Activated naive CD8-positive, alpha-beta T cell (primary cell): ENCODE data around the gene RPL13A.
A peak's percentile ranks its signal among the peaks of the same experiment; 100 is the strongest.

ENCODE experiments used
- H3K27ac Mint-ChIP-seq: one replicate; pipeline ENCODE4 v1.8.0; 2021; ENCODE audit warnings: mixed read lengths
- H3K27me3 Mint-ChIP-seq: one replicate; pipeline ENCODE4 v1.8.0; 2021; ENCODE audit warnings: mixed read lengths
- H3K36me3 Mint-ChIP-seq: one replicate; pipeline ENCODE4 v1.8.0; 2021; ENCODE audit warnings: mixed read lengths
- H3K4me1 Mint-ChIP-seq: one replicate; pipeline ENCODE4 v1.8.0; 2021; ENCODE audit warnings: low read depth, mixed read lengths
- H3K4me3 Mint-ChIP-seq: one replicate; pipeline ENCODE4 v1.8.0; 2021; ENCODE audit warnings: mild to moderate bottlenecking, mixed read lengths
- H3K9me3 Mint-ChIP-seq: one replicate; pipeline ENCODE4 v1.8.0; 2021; ENCODE audit warnings: low read depth, mixed read lengths

Gene RPL13A

GRCh38 chr19:49488046-49488862 is 846 bp downstream of the RPL13A start:
- Mint-ChIP-seq H3K4me1 (peaks cover 35% of the 10 kb centered on the region), H3K36me3 (peaks cover 26% of the 10 kb centered on the region), H3K9me3 (no peaks in the 10 kb centered on the region), H3K4me3 (peak overlapping the region; percentile 99), H3K27ac (peak overlapping the region; percentile 100), H3K27me3 (no peaks in the 10 kb centered on the region)

- no peaks in the 10 kb centered on the region for H3K27me3 Mint-ChIP-seq
- H3K27ac Mint-ChIP-seq, result peak overlapping the region; percentile 100
- H3K9me3 Mint-ChIP-seq, result no peaks in the 10 kb centered on the region
- peaks cover 32% of the 10 kb centered on the region for H3K4me1 Mint-ChIP-seq
- H3K4me3 Mint-ChIP-seq, result peak overlapping the region; percentile 99
- peaks cover 26% of the 10 kb centered on the region for H3K36me3 Mint-ChIP-seq
Observed at GRCh38 chr19:49488863-49489537, 1.6 kb downstream of the RPL13A start.

- H3K4me1 Mint-ChIP-seq, result peaks cover 32% of the 10 kb centered on the region
- H3K4me3 Mint-ChIP-seq, result peak overlapping the region; percentile 99
- peaks cover 26% of the 10 kb centered on the region for H3K36me3 Mint-ChIP-seq
- H3K27me3 Mint-ChIP-seq, result no peaks in the 10 kb centered on the region
- no peaks in the 10 kb centered on the region for H3K9me3 Mint-ChIP-seq
- peak overlapping the region; percentile 100 for H3K27ac Mint-ChIP-seq
Observed at GRCh38 chr19:49489601-49490167, 2.3 kb downstream of the RPL13A start.

GRCh38 chr19:49490287-49491029 is 3.0 kb downstream of the RPL13A start:
- Mint-ChIP-seq H3K9me3 (no peaks in the 10 kb centered on the region), H3K4me1 (peaks cover 38% of the 10 kb centered on the region), H3K27me3 (no peaks in the 10 kb centered on the region), H3K27ac (peak overlapping the region; percentile 100), H3K4me3 (peak overlapping the region; percentile 99), H3K36me3 (peaks cover 26% of the 10 kb centered on the region)

- Mint-ChIP-seq H3K4me1 (peaks cover 37% of the 10 kb centered on the region), H3K9me3 (no peaks in the 10 kb centered on the region), H3K27me3 (no peaks in the 10 kb centered on the region), H3K27ac (peak overlapping the region; percentile 100), H3K4me3 (peak overlapping the region; percentile 99), H3K36me3 (peaks cover 26% of the 10 kb centered on the region)
Observed at GRCh38 chr19:49491030-49491803, 3.8 kb downstream of the RPL13A start.

- Mint-ChIP-seq H3K27ac (peak overlapping the region; percentile 79), H3K27me3 (no peaks in the 10 kb centered on the region), H3K9me3 (no peaks in the 10 kb centered on the region), H3K4me1 (peaks cover 36% of the 10 kb centered on the region), H3K36me3 (peaks cover 30% of the 10 kb centered on the region), H3K4me3 (peak overlapping the region; percentile 58)
Observed at GRCh38 chr19:49491804-49492572, 4.6 kb downstream of the RPL13A start.

- Mint-ChIP-seq H3K4me3 (peak overlapping the region; percentile 58), H3K4me1 (peaks cover 36% of the 10 kb centered on the region), H3K27ac (peak overlapping the region; percentile 79), H3K27me3 (no peaks in the 10 kb centered on the region), H3K9me3 (no peaks in the 10 kb centered on the region), H3K36me3 (peaks cover 31% of the 10 kb centered on the region)
Observed at GRCh38 chr19:49492573-49493405, 5.4 kb downstream of the RPL13A start.

GRCh38 chr19:49496574-49497008 is 9.2 kb downstream of the RPL13A start:
- peak overlapping the region; percentile 98 for H3K4me3 Mint-ChIP-seq
- H3K27me3 Mint-ChIP-seq, result no peaks in the 10 kb centered on the region
- peaks cover 46% of the 10 kb centered on the region for H3K4me1 Mint-ChIP-seq
- peak overlapping the region; percentile 98 for H3K27ac Mint-ChIP-seq
- no peaks in the 10 kb centered on the region for H3K9me3 Mint-ChIP-seq
- H3K36me3 Mint-ChIP-seq, result peaks cover 24% of the 10 kb centered on the region

GRCh38 chr19:49497047-49497788 is 9.8 kb downstream of the RPL13A start:
- no peaks in the 10 kb centered on the region for H3K9me3 Mint-ChIP-seq
- H3K27ac Mint-ChIP-seq, result peak overlapping the region; percentile 98
- H3K36me3 Mint-ChIP-seq, result peaks cover 22% of the 10 kb centered on the region
- peaks cover 49% of the 10 kb centered on the region for H3K4me1 Mint-ChIP-seq
- peak overlapping the region; percentile 98 for H3K4me3 Mint-ChIP-seq
- no peaks in the 10 kb centered on the region for H3K27me3 Mint-ChIP-seq

GRCh38 chr19:49497789-49498103 is 10.3 kb downstream of the RPL13A start:
- H3K36me3 Mint-ChIP-seq, result peaks cover 22% of the 10 kb centered on the region
- H3K4me1 Mint-ChIP-seq, result peaks cover 48% of the 10 kb centered on the region
- no peaks in the 10 kb centered on the region for H3K9me3 Mint-ChIP-seq
- peak overlapping the region; percentile 98 for H3K4me3 Mint-ChIP-seq
- H3K27ac Mint-ChIP-seq, result peak overlapping the region; percentile 98
- H3K27me3 Mint-ChIP-seq, result no peaks in the 10 kb centered on the region

GRCh38 chr19:49498475-49498874 is 11.1 kb downstream of the RPL13A start:
- H3K27me3 Mint-ChIP-seq, result no peaks in the 10 kb centered on the region
- H3K4me1 Mint-ChIP-seq, result peaks cover 51% of the 10 kb centered on the region
- H3K27ac Mint-ChIP-seq, result peak overlapping the region; percentile 98
- H3K9me3 Mint-ChIP-seq, result no peaks in the 10 kb centered on the region
- H3K36me3 Mint-ChIP-seq, result peaks cover 22% of the 10 kb centered on the region
- peak overlapping the region; percentile 98 for H3K4me3 Mint-ChIP-seq

GRCh38 chr19:49499030-49499670 is 11.7 kb downstream of the RPL13A start:
- Mint-ChIP-seq H3K36me3 (peaks cover 22% of the 10 kb centered on the region), H3K27me3 (no peaks in the 10 kb centered on the region), H3K9me3 (no peaks in the 10 kb centered on the region), H3K27ac (peak overlapping the region; percentile 98), H3K4me1 (peaks cover 51% of the 10 kb centered on the region), H3K4me3 (peak overlapping the region; percentile 98)
